Measurements from ENCODE around the gene ABCC3. TPM values are rescaled to one million over a fixed set of nuclear protein-coding genes. Genes with fewer than 3 reads are reported as not detected.

ABCC3 gene
- total RNA-seq, 1 donor from 2014 or later, result 0.67 TPM

DNA sequence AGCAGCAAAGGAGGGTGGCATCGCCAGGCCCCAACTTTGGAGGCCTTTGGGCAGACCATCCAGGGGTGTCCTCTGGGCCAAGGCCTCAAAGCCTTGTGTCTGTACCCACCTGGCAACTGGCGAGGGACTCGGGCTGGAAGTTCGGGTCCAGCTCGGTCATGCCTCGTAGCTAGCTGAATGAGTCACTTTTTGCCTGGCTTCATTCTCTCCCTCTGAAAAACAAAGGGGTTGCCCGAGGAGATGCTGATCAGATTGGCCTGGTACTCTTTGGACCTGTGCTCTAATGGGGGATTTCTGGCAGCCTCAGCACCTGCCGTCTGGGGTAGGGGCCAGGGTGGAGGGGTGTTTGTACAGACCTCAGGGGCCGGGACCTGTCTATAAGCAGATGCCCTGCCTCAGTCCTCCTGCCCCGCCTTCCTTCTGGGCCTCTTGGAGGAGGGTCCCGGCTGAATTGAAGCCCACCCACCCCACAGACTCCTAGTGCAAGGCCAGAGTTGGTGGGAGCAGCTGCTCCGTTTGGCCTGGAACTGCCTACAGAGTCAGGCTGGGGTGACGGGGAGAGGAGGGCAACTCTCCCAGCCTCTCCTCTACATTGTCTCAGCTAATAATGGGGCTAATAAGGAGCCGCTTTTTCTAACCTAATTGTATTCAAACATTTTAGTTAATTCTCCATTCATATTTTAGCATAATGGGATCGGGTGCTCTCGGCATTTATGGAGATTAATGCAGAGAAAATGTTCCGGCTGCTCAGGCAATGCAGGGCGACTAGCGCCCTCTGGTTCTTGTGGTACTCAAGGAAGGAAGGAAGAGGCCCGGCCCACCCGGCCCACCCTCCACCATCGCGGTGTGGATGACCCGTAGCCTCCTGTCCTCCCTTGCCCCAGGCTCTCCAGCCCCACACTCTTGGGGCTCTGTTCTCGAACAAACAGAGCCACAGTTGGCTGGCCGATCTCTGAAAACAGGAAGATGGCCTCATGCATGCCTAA, 21.4 kb upstream of the ABCC3 start:
- Mint-ChIP-seq H3K27ac (ENCODE audit: unreplicated experiment) (no peak overlapping the region), H3K4me3 (ENCODE audit: unreplicated experiment) (no peak overlapping the region), H3K36me3 (ENCODE audit: low read depth, unreplicated experiment) (no peaks in the 10 kb centered on the region), H3K4me1 (ENCODE audit: unreplicated experiment) (peaks cover 3% of the 10 kb centered on the region), H3K27me3 (ENCODE audit: unreplicated experiment) (peaks cover 5% of the 10 kb centered on the region), H3K9me3 (ENCODE audit: unreplicated experiment) (no peaks in the 10 kb centered on the region)
- no peak for DNase-seq (ENCODE audit: low spot score)
- TF ChIP-seq, protein P1, sequence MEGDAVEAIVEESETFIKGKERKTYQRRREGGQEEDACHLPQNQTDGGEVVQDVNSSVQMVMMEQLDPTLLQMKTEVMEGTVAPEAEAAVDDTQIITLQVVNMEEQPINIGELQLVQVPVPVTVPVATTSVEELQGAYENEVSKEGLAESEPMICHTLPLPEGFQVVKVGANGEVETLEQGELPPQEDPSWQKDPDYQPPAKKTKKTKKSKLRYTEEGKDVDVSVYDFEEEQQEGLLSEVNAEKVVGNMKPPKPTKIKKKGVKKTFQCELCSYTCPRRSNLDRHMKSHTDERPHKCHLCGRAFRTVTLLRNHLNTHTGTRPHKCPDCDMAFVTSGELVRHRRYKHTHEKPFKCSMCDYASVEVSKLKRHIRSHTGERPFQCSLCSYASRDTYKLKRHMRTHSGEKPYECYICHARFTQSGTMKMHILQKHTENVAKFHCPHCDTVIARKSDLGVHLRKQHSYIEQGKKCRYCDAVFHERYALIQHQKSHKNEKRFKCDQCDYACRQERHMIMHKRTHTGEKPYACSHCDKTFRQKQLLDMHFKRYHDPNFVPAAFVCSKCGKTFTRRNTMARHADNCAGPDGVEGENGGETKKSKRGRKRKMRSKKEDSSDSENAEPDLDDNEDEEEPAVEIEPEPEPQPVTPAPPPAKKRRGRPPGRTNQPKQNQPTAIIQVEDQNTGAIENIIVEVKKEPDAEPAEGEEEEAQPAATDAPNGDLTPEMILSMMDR (IDR thresholded peaks at IDR 0.05; ENCODE audit: unreplicated experiment), result no peak

DNA sequence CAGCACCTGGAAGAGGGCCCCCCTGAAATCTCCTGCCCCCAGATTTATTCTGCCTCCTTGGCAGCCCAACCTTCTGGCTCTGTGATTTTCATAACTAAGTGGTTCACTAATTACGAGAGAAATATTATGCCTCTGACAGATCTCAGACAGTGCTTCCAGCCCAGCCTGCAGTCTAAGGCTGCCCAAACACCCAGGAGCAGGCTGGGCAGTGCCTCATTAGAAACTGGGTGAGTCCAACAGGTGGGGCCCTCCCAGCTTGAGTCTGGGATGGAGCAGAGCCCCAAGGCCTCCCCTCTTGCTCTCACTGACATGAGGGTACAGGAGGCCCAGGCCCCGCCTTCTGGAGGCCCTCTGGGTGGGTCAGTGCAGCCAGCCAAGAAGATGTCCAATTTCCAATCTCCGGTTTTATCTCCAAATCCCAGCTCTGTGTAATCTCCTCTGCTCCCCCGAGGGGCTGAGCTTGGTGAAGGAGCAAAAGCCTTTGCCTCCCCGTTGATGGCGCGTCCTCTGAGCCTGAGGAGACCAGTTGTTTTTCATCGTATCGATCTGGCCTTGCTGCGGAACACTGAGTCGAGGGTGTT, 20.1 kb upstream of the ABCC3 start:
- no peaks in the 10 kb centered on the region for H3K36me3 Mint-ChIP-seq (ENCODE audit: low read depth, unreplicated experiment)
- no peak overlapping the region for H3K4me3 Mint-ChIP-seq (ENCODE audit: unreplicated experiment)
- DNase-seq (ENCODE audit: low spot score), result no peak
- peaks cover 5% of the 10 kb centered on the region for H3K4me1 Mint-ChIP-seq (ENCODE audit: unreplicated experiment)
- H3K27me3 Mint-ChIP-seq (ENCODE audit: unreplicated experiment), result peaks cover 5% of the 10 kb centered on the region
- TF ChIP-seq, protein P1 (IDR thresholded peaks at IDR 0.05; ENCODE audit: unreplicated experiment), result no peak
- no peaks in the 10 kb centered on the region for H3K9me3 Mint-ChIP-seq (ENCODE audit: unreplicated experiment)
- H3K27ac Mint-ChIP-seq (ENCODE audit: unreplicated experiment), result no peak overlapping the region

DNA sequence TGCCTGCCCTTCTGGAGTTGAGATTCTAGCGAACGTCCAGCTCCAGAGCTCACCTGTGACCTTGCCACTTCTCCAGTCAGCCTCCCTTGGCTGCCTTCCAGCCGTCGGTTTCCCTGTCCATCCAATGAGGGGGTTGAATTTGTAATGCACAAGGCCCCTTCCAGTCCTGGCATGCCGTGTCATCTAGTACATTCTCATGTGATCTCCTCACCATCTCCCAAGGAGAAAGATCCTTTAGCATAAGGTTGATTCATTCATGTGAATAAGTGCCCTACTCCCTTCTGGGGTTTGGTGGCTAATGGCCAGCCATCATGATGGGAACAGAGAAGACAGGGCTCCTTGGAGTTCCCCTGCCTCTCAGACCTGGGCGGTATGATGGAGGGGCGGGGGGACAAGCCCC, 18.9 kb upstream of the ABCC3 start:
- H3K4me3 Mint-ChIP-seq (ENCODE audit: unreplicated experiment), result no peak overlapping the region
- H3K27me3 Mint-ChIP-seq (ENCODE audit: unreplicated experiment), result peaks cover 5% of the 10 kb centered on the region
- no peaks in the 10 kb centered on the region for H3K9me3 Mint-ChIP-seq (ENCODE audit: unreplicated experiment)
- H3K27ac Mint-ChIP-seq (ENCODE audit: unreplicated experiment), result no peak overlapping the region
- peaks cover 5% of the 10 kb centered on the region for H3K4me1 Mint-ChIP-seq (ENCODE audit: unreplicated experiment)
- TF ChIP-seq, protein P1 (IDR thresholded peaks at IDR 0.05; ENCODE audit: unreplicated experiment), result no peak
- no peaks in the 10 kb centered on the region for H3K36me3 Mint-ChIP-seq (ENCODE audit: low read depth, unreplicated experiment)
- no peak for DNase-seq (ENCODE audit: low spot score)

DNA sequence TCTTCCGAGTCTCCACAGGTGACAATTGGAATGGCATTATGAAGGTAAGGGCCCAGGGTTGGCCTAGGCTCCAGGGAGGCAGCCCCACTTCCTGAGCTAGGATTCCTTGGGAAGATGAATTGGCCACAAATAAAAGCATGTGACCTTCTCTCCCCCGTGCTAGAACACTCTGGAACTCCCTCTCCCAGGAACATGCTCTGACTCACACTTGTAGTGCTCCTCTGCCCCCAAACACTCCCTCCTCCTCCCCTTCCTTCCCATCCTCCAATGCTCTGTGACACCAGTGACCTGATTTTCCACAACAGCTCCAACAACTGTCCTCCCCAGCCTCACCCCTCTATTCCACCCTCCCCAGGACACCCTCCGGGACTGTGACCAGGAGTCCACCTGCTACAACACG, 16.4 kb upstream of the ABCC3 start:
- no peak overlapping the region for H3K27ac Mint-ChIP-seq (ENCODE audit: unreplicated experiment)
- H3K9me3 Mint-ChIP-seq (ENCODE audit: unreplicated experiment), result no peaks in the 10 kb centered on the region
- H3K4me1 Mint-ChIP-seq (ENCODE audit: unreplicated experiment), result peaks cover 5% of the 10 kb centered on the region

More for the DNA sequence above, 16.4 kb upstream of the ABCC3 start:
- DNase-seq (ENCODE audit: low spot score), result no peak
- Mint-ChIP-seq H3K27me3 (ENCODE audit: unreplicated experiment) (peaks cover 9% of the 10 kb centered on the region), H3K4me3 (ENCODE audit: unreplicated experiment) (no peak overlapping the region), H3K36me3 (ENCODE audit: low read depth, unreplicated experiment) (no peaks in the 10 kb centered on the region)
- TF ChIP-seq, protein P1 (IDR thresholded peaks at IDR 0.05; ENCODE audit: unreplicated experiment), result no peak
